Prostate gland (tissue), 2 donors: ENCODE results near the gene GABRR1. TPM values are rescaled to one million over a fixed set of nuclear protein-coding genes. Genes with fewer than 3 reads are reported as not detected.
"Not testable (repeated sequence)": the region's sequence is repeated elsewhere in the genome, so short reads cannot be mapped to it uniquely, and the experiment has no call there.

Experiments
- DNase-seq: peaks from one replicate; pipeline ENCODE4 v3.0.0-alpha.2; 2019; ENCODE audit warnings: low spot score
- H3K27ac ChIP-seq, 2 donors: fragments of 200-600 bp; sonication (generic); 2 replicates each; pipeline ENCODE4 v1.5.1; 2017 to 2019
- H3K27me3 ChIP-seq: fragments of 200-600 bp; sonication (generic); replicated peaks from 2 replicates; pipeline ENCODE4 v1.5.1; 2019; ENCODE audit not compliant: insufficient read depth
- H3K36me3 ChIP-seq, 2 donors: fragments of 200-600 bp; sonication (generic); 1 replicate in 1 of 2; 2 replicates in 1 of 2; pipeline versions ENCODE4 v1.5.1 to v1.8.1; 2017 to 2019
- H3K4me1 ChIP-seq: fragments of 200-600 bp; sonication (generic); replicated peaks from 2 replicates; pipeline ENCODE4 v1.5.1; 2019
- H3K4me3 ChIP-seq, 2 donors: fragments of 200-600 bp; sonication (generic); 2 replicates each; pipeline ENCODE4 v1.5.1; 2017 to 2019
- H3K9me3 ChIP-seq: fragments of 200-600 bp; sonication (generic); 2 replicates; pipeline ENCODE4 v1.5.1; 2017
- CTCF ChIP-seq, 4 experiments: fragments of 200-600 bp in 2 of 4; fragments of 450-650 bp in 2 of 4; sonication (generic) in 2 of 4; IDR thresholded peaks; 1 replicate in 3 of 4; 2 replicates in 1 of 4; pipeline ENCODE4 v1.5.1; 2016 to 2019; ENCODE audit warnings: antibody characterized with exemption in 4 of 4, mild to moderate bottlenecking in 2 of 4, moderate library complexity in 2 of 4
- POLR2A ChIP-seq: fragments of 450-650 bp; IDR thresholded peaks from one replicate; pipeline ENCODE4 v1.6.1; 2016; ENCODE audit warnings: antibody characterized with exemption, mild to moderate bottlenecking
- POLR2AphosphoS5 ChIP-seq: sonication (generic); formaldehyde crosslinking; IDR thresholded peaks from one replicate; pipeline ENCODE4 v1.6.1; 2017; ENCODE audit warnings: antibody characterized with exemption
- WGBS: methylation state at CpG from one replicate; pipeline ENCODE4 v1.1.5; 2018; 5-methylcytosine and 5-hydroxymethylcytosine counted together
- intact Hi-C: fragments of 100-400 bp; cut with DNase I; formaldehyde crosslinking; loops from one replicate; pipeline ENCODE4 v1.14.2; 2022
- total RNA-seq, 2 donors: library from RNA; depleted of rRNA; stranded (reverse); fragments of >200 nt; gene quantifications; one replicate each; pipeline ENCODE4 v1.1.0, GENCODE V29; 2016

The GABRR1 gene
- total RNA-seq, 2 donors from 2014 or later = 0.97 TPM; not detected in 1

- no peak overlapping the region for H3K4me3 ChIP-seq
- intact Hi-C loops = no loop called here
- no peaks in the 10 kb centered on the region for H3K27me3 ChIP-seq
- H3K4me1 ChIP-seq = no peaks in the 10 kb centered on the region
- no peaks in the 10 kb centered on the region for H3K36me3 ChIP-seq
- no peak for DNase-seq
- 90% methylated on average over 3 of the region's 3 CpGs for WGBS
- TF ChIP-seq POLR2AphosphoS5 (no peak), POLR2A (no peak), CTCF (IDR thresholded peaks at IDR 0.05) (no peak)
- H3K27ac ChIP-seq = no peak overlapping the region
- H3K9me3 ChIP-seq = no peaks in the 10 kb centered on the region
Observed at GRCh38 chr6:89134723-89135122, 82.4 kb downstream of the GABRR1 start.

GRCh38 chr6:89133981-89134380 lies 83.2 kb downstream of the GABRR1 start:
- Histone ChIP-seq H3K9me3 (no peaks in the 10 kb centered on the region), H3K27me3 (no peaks in the 10 kb centered on the region), H3K36me3 (no peaks in the 10 kb centered on the region), H3K4me1 (no peaks in the 10 kb centered on the region), H3K4me3 (no peak overlapping the region), H3K27ac (no peak overlapping the region)
- TF ChIP-seq POLR2AphosphoS5 = no peak
- TF ChIP-seq POLR2A = no peak
- TF ChIP-seq CTCF (IDR thresholded peaks at IDR 0.05) = no peak
- intact Hi-C loops = no loop called here
- 84% methylated on average over 9 of the region's 9 CpGs for WGBS
- no peak for DNase-seq

GRCh38 chr6:89132057-89132456 lies 85.1 kb downstream of the GABRR1 start:
- H3K4me3 ChIP-seq = no peak overlapping the region
- no peaks in the 10 kb centered on the region for H3K36me3 ChIP-seq
- TF ChIP-seq CTCF (IDR thresholded peaks at IDR 0.05) (no peak), POLR2AphosphoS5 (no peak), POLR2A (no peak)
- H3K4me1 ChIP-seq = no peaks in the 10 kb centered on the region
- no peaks in the 10 kb centered on the region for H3K9me3 ChIP-seq
- WGBS = 77% methylated on average over 2 of the region's 2 CpGs
- no peak for DNase-seq
- intact Hi-C loops = no loop called here
- H3K27me3 ChIP-seq = no peaks in the 10 kb centered on the region
- H3K27ac ChIP-seq = no peak overlapping the region

- Histone ChIP-seq H3K9me3 (no peaks in the 10 kb centered on the region), H3K4me1 (no peaks in the 10 kb centered on the region), H3K27ac (no peak overlapping the region), H3K27me3 (no peaks in the 10 kb centered on the region), H3K4me3 (no peak overlapping the region), H3K36me3 (no peaks in the 10 kb centered on the region)
- TF ChIP-seq CTCF (IDR thresholded peaks at IDR 0.05) (no peak), POLR2AphosphoS5 (no peak), POLR2A (no peak)
- intact Hi-C loops = no loop called here
- 71% methylated on average over 3 of the region's 3 CpGs for WGBS
- DNase-seq = no peak
Observed at GRCh38 chr6:89131599-89131998, 85.6 kb downstream of the GABRR1 start.

- DNase-seq, H3K27ac ChIP-seq, H3K4me1 ChIP-seq, H3K27me3 ChIP-seq, intact Hi-C loops, H3K4me3 ChIP-seq, H3K36me3 ChIP-seq, H3K9me3 ChIP-seq: not testable (repeated sequence)
- WGBS = 85% methylated on average over 2 of the region's 2 CpGs
Observed at GRCh38 chr6:89128256-89128671, 88.9 kb downstream of the GABRR1 start.

Other genes with a start within 250 kb of the GABRR1 start
- gene PNRC1, start 136.6 kb downstream of the GABRR1 start, total RNA-seq = 100 to 1,000 TPM; 216 to 273 TPM
- gene SRSF12, start 99.3 kb downstream of the GABRR1 start, total RNA-seq = 1 to 10 TPM; 1.0 to 5.7 TPM
- gene PM20D2, start 71.3 kb downstream of the GABRR1 start, total RNA-seq = 10 to 100 TPM; 11.9 to 48.4 TPM
- under 1 TPM; 0.14 to 0.40 TPM for gene GABRR2, start 97.9 kb upstream of the GABRR1 start, total RNA-seq
- gene UBE2J1, start 135.4 kb upstream of the GABRR1 start, total RNA-seq = 10 to 100 TPM; 31.7 to 98.4 TPM
- 10 to 100 TPM; 19.4 to 22.7 TPM for gene RRAGD, start 194.9 kb upstream of the GABRR1 start, total RNA-seq
- 10 to 100 TPM; 11.9 to 30.9 TPM for gene ANKRD6, start 215.8 kb upstream of the GABRR1 start, total RNA-seq